SH-SY5Y (cell line): ENCODE results near the gene KCNJ15.

Experiments
- GATA2 ChIP-seq: IDR thresholded peaks from 2 replicates; pipeline ENCODE4 v1.6.1; 2011; ENCODE audit warnings: mild to moderate bottlenecking, low read depth, low read length
- GATA3 ChIP-seq: IDR thresholded peaks from 2 replicates; pipeline ENCODE4 v1.6.1; 2011; ENCODE audit warnings: low read depth, mild to moderate bottlenecking, low read length, moderate library complexity

- TF ChIP-seq GATA2 (no peak), GATA3 (no peak)
Observed at GRCh38 chr21:38312822-38313221, 56.0 kb downstream of the KCNJ15 start.
